ENCODE data around the gene TDRD7. TPM values are rescaled to one million over a fixed set of nuclear protein-coding genes. Genes with fewer than 3 reads are reported as not detected.
A peak's percentile ranks its signal among the peaks of the same experiment; 100 is the strongest.

Gene TDRD7, protein sequence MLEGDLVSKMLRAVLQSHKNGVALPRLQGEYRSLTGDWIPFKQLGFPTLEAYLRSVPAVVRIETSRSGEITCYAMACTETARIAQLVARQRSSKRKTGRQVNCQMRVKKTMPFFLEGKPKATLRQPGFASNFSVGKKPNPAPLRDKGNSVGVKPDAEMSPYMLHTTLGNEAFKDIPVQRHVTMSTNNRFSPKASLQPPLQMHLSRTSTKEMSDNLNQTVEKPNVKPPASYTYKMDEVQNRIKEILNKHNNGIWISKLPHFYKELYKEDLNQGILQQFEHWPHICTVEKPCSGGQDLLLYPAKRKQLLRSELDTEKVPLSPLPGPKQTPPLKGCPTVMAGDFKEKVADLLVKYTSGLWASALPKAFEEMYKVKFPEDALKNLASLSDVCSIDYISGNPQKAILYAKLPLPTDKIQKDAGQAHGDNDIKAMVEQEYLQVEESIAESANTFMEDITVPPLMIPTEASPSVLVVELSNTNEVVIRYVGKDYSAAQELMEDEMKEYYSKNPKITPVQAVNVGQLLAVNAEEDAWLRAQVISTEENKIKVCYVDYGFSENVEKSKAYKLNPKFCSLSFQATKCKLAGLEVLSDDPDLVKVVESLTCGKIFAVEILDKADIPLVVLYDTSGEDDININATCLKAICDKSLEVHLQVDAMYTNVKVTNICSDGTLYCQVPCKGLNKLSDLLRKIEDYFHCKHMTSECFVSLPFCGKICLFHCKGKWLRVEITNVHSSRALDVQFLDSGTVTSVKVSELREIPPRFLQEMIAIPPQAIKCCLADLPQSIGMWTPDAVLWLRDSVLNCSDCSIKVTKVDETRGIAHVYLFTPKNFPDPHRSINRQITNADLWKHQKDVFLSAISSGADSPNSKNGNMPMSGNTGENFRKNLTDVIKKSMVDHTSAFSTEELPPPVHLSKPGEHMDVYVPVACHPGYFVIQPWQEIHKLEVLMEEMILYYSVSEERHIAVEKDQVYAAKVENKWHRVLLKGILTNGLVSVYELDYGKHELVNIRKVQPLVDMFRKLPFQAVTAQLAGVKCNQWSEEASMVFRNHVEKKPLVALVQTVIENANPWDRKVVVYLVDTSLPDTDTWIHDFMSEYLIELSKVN
- 23.0 TPM for polyA plus RNA-seq
- long read RNA-seq, donor 1, partial matches to known transcripts = 5 of 5 reads
- long read RNA-seq, donor 1, other reads (novel, unspliced or antisense) = 0 of 5 reads
- long read RNA-seq, donor 2, partial matches to known transcripts = 0 of 3 reads
- long read RNA-seq, donor 2, other reads (novel, unspliced or antisense) = 0 of 3 reads
- long read RNA-seq, donor 3 = 0 reads
- long read RNA-seq, donor 4, partial matches to known transcripts = 0 of 2 reads
- long read RNA-seq, donor 4, other reads (novel, unspliced or antisense) = 0 of 2 reads
- long read RNA-seq, donor 5, partial matches to known transcripts = 0 of 1 reads
- long read RNA-seq, donor 5, other reads (novel, unspliced or antisense) = 0 of 1 reads
- long read RNA-seq, donor 6, partial matches to known transcripts = 16 of 20 reads
- long read RNA-seq, donor 6, other reads (novel, unspliced or antisense) = 0 of 20 reads
- long read RNA-seq, donor 7 = 0 reads
- long read RNA-seq, donor 8, partial matches to known transcripts = 30 of 32 reads
- long read RNA-seq, donor 8, other reads (novel, unspliced or antisense) = 0 of 32 reads
- long read RNA-seq, donor 9, partial matches to known transcripts = 23 of 25 reads
- long read RNA-seq, donor 9, other reads (novel, unspliced or antisense) = 0 of 25 reads
- long read RNA-seq, donor 10, partial matches to known transcripts = 19 of 21 reads
- long read RNA-seq, donor 10, other reads (novel, unspliced or antisense) = 0 of 21 reads
- long read RNA-seq, donor 11, partial matches to known transcripts = 0 of 1 reads
- long read RNA-seq, donor 11, other reads (novel, unspliced or antisense) = 0 of 1 reads

DNA sequence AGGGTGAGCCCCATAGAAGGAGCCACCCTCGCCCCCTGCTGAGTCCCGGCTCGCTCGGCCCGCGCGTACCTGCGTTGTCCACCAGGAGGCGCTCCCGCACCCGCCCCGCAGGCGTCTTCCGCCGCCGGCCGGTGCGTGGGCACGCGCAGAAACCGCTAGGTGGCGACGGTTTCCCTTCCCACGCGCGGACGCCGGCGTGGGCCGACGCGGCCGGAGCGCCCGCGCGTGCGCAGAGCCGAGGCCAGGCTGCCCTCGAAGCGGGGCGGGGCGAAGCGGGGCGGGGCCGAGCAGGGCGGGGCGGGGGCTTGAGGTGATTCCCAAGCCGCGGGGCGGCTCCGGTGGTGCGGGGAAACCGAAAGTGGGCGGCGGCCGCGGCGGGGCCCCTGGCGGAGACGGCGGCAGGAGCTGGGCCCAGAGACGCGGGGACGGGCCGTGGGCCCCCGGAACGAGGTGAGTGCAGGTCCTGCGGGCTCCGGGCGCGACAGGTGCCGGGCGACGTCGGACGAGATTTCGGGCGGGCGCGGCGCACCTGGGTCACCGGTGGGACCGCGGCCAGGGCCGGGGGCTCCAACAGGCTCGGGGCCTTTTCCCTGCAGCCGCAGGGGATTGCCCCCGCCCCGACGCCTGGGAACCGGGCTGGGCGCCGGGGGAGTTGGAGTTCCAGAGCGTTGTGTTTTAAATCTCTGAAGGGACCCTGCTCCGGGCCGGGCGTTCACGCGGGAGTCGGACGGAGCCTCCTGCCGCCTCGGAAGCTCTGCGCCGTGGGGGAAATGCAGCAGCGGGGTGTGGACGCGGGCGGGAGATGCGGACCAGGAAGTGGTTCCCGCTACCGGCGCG, at the start of gene TDRD7:
Gene TDRD7, plus strand, starts transcription at position 308 of the 837 bp plus-strand sequence. CDS start 16,370 bp downstream, outside the sequence.
- peaks cover 21% of the 10 kb centered on the region for H3K4me1 ChIP-seq (ENCODE audit: control insufficient read depth, insufficient read depth, low read length)

GRCh38 chr9:97362777-97363545, 48.9 kb upstream of the TDRD7 start:
- Histone ChIP-seq H3K36me3 (ENCODE audit: control insufficient read depth, insufficient read depth, low read length) (peaks cover 15% of the 10 kb centered on the region), H3K27ac (ENCODE audit: low read length) (no peak overlapping the region), H3K4me3 (ENCODE audit: low read length) (no peak overlapping the region), H3K9me3 (ENCODE audit: control insufficient read depth, low read depth, low read length) (no peaks in the 10 kb centered on the region), H3K27me3 (ENCODE audit: control insufficient read depth, insufficient read depth, low read length) (no peaks in the 10 kb centered on the region), H3K4me1 (ENCODE audit: control insufficient read depth, insufficient read depth, low read length) (no peaks in the 10 kb centered on the region)
- DNase-seq = no peak
- no CpG with 5 or more reads among the region's 5 CpGs for WGBS (ENCODE audit: insufficient coverage, low lambda C conversion rate)

More for the DNA sequence above, at the start of gene TDRD7:
- no CpG with 5 or more reads among the region's 115 CpGs for WGBS (ENCODE audit: insufficient coverage, low lambda C conversion rate)
- no peaks in the 10 kb centered on the region for H3K36me3 ChIP-seq (ENCODE audit: control insufficient read depth, insufficient read depth, low read length)
- no peaks in the 10 kb centered on the region for H3K27me3 ChIP-seq (ENCODE audit: control insufficient read depth, insufficient read depth, low read length)
- H3K27ac ChIP-seq (ENCODE audit: low read length) = peak within 1 kb of the TSS; percentile 95
- peak within 1 kb of the TSS; percentile 93 for H3K4me3 ChIP-seq (ENCODE audit: low read length)
- no peaks in the 10 kb centered on the region for H3K9me3 ChIP-seq (ENCODE audit: control insufficient read depth, low read depth, low read length)
- DNase-seq = peak; percentile 87 to 91

DNA sequence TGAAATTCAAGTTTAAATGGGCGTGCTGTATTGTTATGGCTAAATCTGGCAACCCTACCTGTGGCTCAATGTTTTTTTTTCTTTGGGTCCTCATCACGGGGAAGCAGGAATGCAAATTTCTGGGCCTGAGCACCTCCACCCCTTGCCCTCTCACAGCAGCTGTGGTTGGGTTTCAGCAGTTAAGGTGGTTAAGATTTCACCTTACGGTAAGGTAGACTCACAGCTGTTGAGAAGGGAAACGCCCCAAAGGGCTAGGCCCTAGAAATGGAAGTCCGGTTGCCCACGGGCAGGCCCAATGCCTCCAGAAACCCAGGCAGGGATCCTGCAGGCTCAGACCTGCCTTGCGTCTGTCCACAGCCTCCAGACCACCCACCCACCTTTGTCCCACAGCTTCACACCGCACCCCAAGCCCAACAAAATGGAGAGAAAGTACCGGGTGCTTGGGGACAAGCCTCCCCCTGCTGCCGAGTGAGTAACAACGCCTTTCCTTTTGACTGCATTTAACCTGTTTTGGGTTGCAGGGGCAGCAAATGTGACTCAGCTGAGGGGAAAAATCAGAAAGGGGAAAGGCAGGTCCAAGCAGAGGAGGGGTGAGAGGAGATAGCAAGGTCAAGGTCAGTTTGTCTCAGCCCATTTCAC, 48.1 kb upstream of the TDRD7 start:
- no CpG with 5 or more reads among the region's 11 CpGs for whole genome bisulfite sequencing (ENCODE audit: insufficient coverage, low lambda C conversion rate)
- Histone ChIP-seq H3K4me1 (ENCODE audit: control insufficient read depth, insufficient read depth, low read length) (no peaks in the 10 kb centered on the region), H3K27ac (ENCODE audit: low read length) (no peak overlapping the region), H3K9me3 (ENCODE audit: control insufficient read depth, low read depth, low read length) (no peaks in the 10 kb centered on the region), H3K36me3 (ENCODE audit: control insufficient read depth, insufficient read depth, low read length) (peaks cover 15% of the 10 kb centered on the region), H3K4me3 (ENCODE audit: low read length) (no peak overlapping the region), H3K27me3 (ENCODE audit: control insufficient read depth, insufficient read depth, low read length) (no peaks in the 10 kb centered on the region)
- DNase-seq = no peak

DNA sequence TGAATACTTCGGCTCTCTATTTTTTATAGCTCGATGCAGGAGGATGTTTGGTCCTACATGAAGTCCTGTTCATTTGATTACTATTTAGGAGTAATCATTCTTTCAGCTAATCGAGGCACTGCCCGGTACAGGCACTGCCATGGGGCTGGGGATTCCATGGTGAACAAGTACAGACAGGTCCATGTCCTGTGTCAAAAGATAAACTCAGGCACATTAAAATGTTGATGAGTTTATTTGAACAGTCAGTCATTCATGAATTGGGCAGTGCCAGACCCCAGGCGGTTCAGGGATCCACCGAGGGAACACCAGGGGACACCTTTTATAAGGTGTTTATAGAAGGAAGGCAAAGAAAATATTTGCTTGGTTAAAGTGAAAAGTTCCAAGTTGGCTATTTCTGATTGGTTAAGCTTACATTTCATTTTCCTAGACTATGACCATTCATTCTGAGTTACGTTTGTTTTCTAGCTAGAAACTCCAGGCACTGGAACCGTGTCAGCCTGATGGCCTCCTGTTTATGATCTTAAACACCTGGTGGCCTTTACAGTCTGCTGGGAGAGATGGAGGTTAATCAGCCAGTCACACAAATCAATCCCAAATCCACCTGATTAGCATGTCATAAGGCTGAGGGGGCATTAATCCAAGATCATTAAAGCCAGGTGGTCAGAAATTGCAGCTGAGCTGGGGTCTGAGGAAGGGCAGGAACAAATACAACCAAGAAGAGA, 47.0 kb upstream of the TDRD7 start:
- WGBS (ENCODE audit: insufficient coverage, low lambda C conversion rate) = 0% methylated on average over 1 of the region's 8 CpGs

DNA sequence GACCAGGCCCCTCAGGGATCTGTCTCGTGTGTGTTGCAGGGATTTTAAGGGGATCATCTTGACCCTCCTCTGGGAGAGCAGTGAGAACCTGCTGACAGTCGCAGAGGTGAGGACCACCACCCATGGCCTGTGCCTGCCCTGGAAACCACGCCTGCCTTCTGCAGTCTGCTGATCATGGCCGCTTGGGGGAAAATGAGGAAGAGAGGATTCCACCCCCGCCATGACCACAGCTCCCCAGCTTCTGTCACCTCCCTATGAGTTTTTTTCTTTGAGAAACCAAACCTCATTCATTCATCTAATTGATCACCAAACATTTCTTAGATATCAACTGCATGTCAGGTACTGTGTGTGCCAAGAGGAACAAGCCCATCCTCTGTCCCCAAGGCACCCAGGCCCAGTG, 46.3 kb upstream of the TDRD7 start:
- no CpG with 5 or more reads among the region's 5 CpGs for WGBS (ENCODE audit: insufficient coverage, low lambda C conversion rate)

More for the DNA sequence above, 47.0 kb upstream of the TDRD7 start:
- Histone ChIP-seq H3K27ac (ENCODE audit: low read length) (no peak overlapping the region), H3K36me3 (ENCODE audit: control insufficient read depth, insufficient read depth, low read length) (peaks cover 15% of the 10 kb centered on the region), H3K9me3 (ENCODE audit: control insufficient read depth, low read depth, low read length) (no peaks in the 10 kb centered on the region), H3K4me1 (ENCODE audit: control insufficient read depth, insufficient read depth, low read length) (no peaks in the 10 kb centered on the region), H3K27me3 (ENCODE audit: control insufficient read depth, insufficient read depth, low read length) (no peaks in the 10 kb centered on the region), H3K4me3 (ENCODE audit: low read length) (no peak overlapping the region)
- DNase-seq = no peak

DNA sequence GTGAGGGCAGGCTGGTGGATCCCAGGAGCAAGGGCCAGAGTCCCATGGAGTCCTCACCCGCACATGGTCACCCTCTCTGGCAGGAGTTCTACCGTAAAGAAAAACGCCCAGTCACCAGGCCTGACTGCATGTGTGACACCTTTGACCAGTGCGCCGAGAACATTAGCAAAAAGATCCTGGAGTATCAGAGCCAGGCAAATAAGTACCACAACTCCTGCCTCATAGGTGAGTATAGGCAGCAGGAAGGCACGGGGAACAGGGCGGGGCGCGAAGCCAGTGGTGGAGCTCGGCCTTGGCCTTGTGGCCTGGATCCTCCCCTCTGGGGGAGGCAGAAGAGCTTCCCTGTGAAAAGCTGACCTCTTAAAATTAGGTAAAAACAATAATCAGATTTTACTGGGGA, 45.4 kb upstream of the TDRD7 start:
- H3K27ac ChIP-seq (ENCODE audit: low read length) = no peak overlapping the region
- H3K9me3 ChIP-seq (ENCODE audit: control insufficient read depth, low read depth, low read length) = no peaks in the 10 kb centered on the region
- H3K4me1 ChIP-seq (ENCODE audit: control insufficient read depth, insufficient read depth, low read length) = no peaks in the 10 kb centered on the region
- no peak for DNase-seq
- H3K4me3 ChIP-seq (ENCODE audit: low read length) = no peak overlapping the region
- H3K27me3 ChIP-seq (ENCODE audit: control insufficient read depth, insufficient read depth, low read length) = no peaks in the 10 kb centered on the region
- WGBS (ENCODE audit: insufficient coverage, low lambda C conversion rate) = no CpG with 5 or more reads among the region's 10 CpGs
- H3K36me3 ChIP-seq (ENCODE audit: control insufficient read depth, insufficient read depth, low read length) = peaks cover 23% of the 10 kb centered on the region

More for the DNA sequence above, 46.3 kb upstream of the TDRD7 start:
- DNase-seq = no peak
- Histone ChIP-seq H3K27ac (ENCODE audit: low read length) (no peak overlapping the region), H3K4me1 (ENCODE audit: control insufficient read depth, insufficient read depth, low read length) (no peaks in the 10 kb centered on the region), H3K9me3 (ENCODE audit: control insufficient read depth, low read depth, low read length) (no peaks in the 10 kb centered on the region), H3K36me3 (ENCODE audit: control insufficient read depth, insufficient read depth, low read length) (peaks cover 20% of the 10 kb centered on the region), H3K27me3 (ENCODE audit: control insufficient read depth, insufficient read depth, low read length) (no peaks in the 10 kb centered on the region), H3K4me3 (ENCODE audit: low read length) (no peak overlapping the region)

DNA sequence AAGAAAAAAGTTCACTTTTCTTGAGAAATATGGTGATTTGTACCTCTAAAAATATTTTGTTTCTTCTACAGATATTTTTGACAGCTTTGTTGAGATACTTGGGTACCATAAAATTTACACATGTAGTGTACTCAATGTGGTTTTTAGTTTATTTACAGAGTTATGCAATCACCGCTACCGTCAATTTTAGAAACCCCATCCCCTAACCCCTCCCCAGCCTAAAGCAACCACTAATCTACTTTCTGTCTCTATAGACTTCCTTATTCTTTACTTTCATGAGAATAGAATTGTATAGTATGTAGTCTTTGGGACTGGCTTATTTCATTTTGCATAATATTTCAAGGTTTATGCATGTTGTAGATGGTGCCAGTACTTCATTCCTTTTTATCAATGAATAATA, 45.0 kb upstream of the TDRD7 start:
- no CpG with 5 or more reads among the region's 2 CpGs for WGBS (ENCODE audit: insufficient coverage, low lambda C conversion rate)
- H3K27me3 ChIP-seq (ENCODE audit: control insufficient read depth, insufficient read depth, low read length) = no peaks in the 10 kb centered on the region
- H3K4me3 ChIP-seq (ENCODE audit: low read length) = no peak overlapping the region
- no peaks in the 10 kb centered on the region for H3K4me1 ChIP-seq (ENCODE audit: control insufficient read depth, insufficient read depth, low read length)
- H3K27ac ChIP-seq (ENCODE audit: low read length) = no peak overlapping the region
- H3K36me3 ChIP-seq (ENCODE audit: control insufficient read depth, insufficient read depth, low read length) = peaks cover 21% of the 10 kb centered on the region
- no peak for DNase-seq
- H3K9me3 ChIP-seq (ENCODE audit: control insufficient read depth, low read depth, low read length) = no peaks in the 10 kb centered on the region

Data from large intestine (tissue), 12 donors.